Neutrophil (primary cell): ENCODE measurements around the gene BNIPL.

Experiments used
- H3K27ac ChIP-seq: fragments of 200-600 bp; sonication (generic); 2 replicates; pipeline ENCODE4 v1.5.1; 2016; ENCODE audit warnings: mild to moderate bottlenecking, moderate library complexity
- H3K27me3 ChIP-seq: fragments of 200-600 bp; sonication (generic); 2 replicates; pipeline ENCODE4 v1.6.0; 2016; ENCODE audit warnings: mild to moderate bottlenecking
- H3K36me3 ChIP-seq: fragments of 200-600 bp; sonication (generic); 2 replicates; pipeline ENCODE4 v1.5.1; 2017
- H3K4me1 ChIP-seq, 2 experiments: fragments of 200-600 bp in 1 of 2; sonication (generic) in 1 of 2; 1 replicate in 1 of 2; 2 replicates in 1 of 2; pipeline versions ENCODE4 v1.5.1 to v1.6.1; 2013 to 2016; ENCODE audit warnings: low read depth in 1 of 2, low read length in 1 of 2, mild to moderate bottlenecking in 1 of 2, moderate library complexity in 1 of 2; ENCODE audit not compliant: control insufficient read depth in 1 of 2, insufficient read depth in 1 of 2
- H3K4me3 ChIP-seq, 2 experiments: fragments of 200-600 bp in 1 of 2; sonication (generic) in 1 of 2; 1 replicate in 1 of 2; 2 replicates in 1 of 2; pipeline ENCODE4 v1.5.1; 2013 to 2016; ENCODE audit warnings: low read depth in 1 of 2, low read length in 1 of 2, mild to moderate bottlenecking in 1 of 2, moderate library complexity in 1 of 2
- H3K9me3 ChIP-seq: fragments of 200-600 bp; sonication (generic); 2 replicates; pipeline ENCODE4 v1.5.1; 2016
- CTCF ChIP-seq: fragments of 200-600 bp; sonication (generic); IDR thresholded peaks from 2 replicates; pipeline ENCODE4 v1.5.1; 2016; ENCODE audit warnings: antibody characterized with exemption

BNIPL gene

GRCh38 chr1:151056149-151056548, 19.8 kb downstream of the BNIPL start:
- Histone ChIP-seq H3K36me3 (peaks cover 59% of the 10 kb centered on the region), H3K4me1 (peaks cover 48 to 52% of the 10 kb centered on the region in 2 experiments)

DNA sequence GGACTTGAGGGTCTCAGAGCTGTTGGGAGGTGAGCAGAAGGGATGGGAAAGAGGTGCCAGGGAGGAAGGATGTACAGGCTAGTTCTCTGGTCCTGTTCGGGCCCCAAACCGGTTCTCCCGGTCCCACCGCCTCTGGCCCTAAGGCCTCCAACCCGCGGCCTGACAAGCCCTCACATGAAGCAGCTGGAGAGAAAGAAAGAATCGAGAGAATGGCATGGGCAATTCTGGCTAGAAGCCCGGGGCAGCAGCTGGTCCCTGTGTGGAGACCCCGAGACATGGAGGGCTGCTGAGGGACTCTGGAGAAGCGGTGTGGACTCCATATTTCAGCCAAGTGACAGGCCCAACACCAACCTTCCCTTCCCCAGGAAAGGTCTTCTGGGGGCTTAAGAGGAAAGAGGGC, 22.3 kb downstream of the BNIPL start:
- Histone ChIP-seq H3K27ac (peak overlapping the region; percentile 98), H3K4me1 (peaks cover 49 to 52% of the 10 kb centered on the region in 2 experiments), H3K4me3 (peak overlapping the region; percentile 95 to 99), H3K27me3 (no peaks in the 10 kb centered on the region), H3K9me3 (peaks cover 6% of the 10 kb centered on the region), H3K36me3 (peaks cover 34% of the 10 kb centered on the region)
- TF ChIP-seq CTCF = no peak

More at GRCh38 chr1:151056149-151056548, 19.8 kb downstream of the BNIPL start:
- Histone ChIP-seq H3K27ac (peak overlapping the region; percentile 98), H3K4me3 (peak overlapping the region; percentile 95 to 99), H3K9me3 (peaks cover 6% of the 10 kb centered on the region), H3K27me3 (no peaks in the 10 kb centered on the region)
- no peak for TF ChIP-seq CTCF

GRCh38 chr1:151059109-151060006, 23.0 kb downstream of the BNIPL start, which contains the start of gene CDC42SE1:
Gene CDC42SE1 (minus strand): TSS chr1:151059622. CDS start chr1:151055730, 3,892 bp downstream.
- Histone ChIP-seq H3K36me3 (peaks cover 27% of the 10 kb centered on the region), H3K4me3 (peak within 1 kb of the TSS; percentile 95 to 99), H3K9me3 (peaks cover under 1% of the 10 kb centered on the region), H3K27me3 (no peaks in the 10 kb centered on the region), H3K4me1 (peaks cover 49 to 52% of the 10 kb centered on the region in 2 experiments), H3K27ac (peak within 1 kb of the TSS; percentile 98)
- peak; percentile 98 for TF ChIP-seq CTCF

DNA sequence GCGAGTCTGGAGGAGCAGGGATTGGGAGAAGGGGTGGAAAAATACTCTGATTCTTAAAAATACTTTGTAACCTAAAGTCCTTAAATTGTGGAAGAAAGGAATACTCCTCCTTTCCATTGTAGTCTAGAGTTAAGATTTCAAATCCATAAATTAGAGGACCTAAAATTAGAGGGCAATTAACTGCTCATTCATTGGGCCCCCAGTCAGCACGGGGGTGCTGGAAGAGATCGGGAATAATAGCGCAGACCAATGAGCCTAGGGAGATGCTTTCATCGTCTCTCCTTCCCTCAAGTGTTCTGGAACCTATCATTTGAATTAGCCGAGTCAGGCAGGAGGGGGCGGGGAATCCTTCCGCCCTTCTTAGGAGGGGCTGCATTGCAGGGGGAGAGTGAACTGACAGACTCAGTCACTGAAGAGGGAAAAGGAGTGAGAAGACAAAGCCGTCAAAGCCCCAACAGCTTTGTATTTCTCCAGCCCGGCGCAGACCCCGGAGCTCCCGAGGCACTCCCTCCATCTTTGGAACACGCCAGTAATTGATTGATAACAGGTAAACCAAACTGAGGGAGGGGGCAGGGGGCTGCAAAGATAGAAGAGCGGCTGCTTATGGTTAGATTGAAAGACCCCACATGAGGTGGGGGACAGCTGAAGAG, 23.7 kb downstream of the BNIPL start, which contains the start of gene MLLT11:
MLLT11 (plus strand) TSS at position 391 of the 650 bp plus-strand sequence. CDS start 6,828 bp downstream, outside the sequence.
- H3K9me3 ChIP-seq = no peaks in the 10 kb centered on the region
- peaks cover 20% of the 10 kb centered on the region for H3K36me3 ChIP-seq
- H3K27ac ChIP-seq = peak within 1 kb of the TSS; percentile 98
- H3K27me3 ChIP-seq = no peaks in the 10 kb centered on the region
- no peak for TF ChIP-seq CTCF
- peaks cover 44 to 45% of the 10 kb centered on the region in 2 experiments for H3K4me1 ChIP-seq
- H3K4me3 ChIP-seq = peak within 1 kb of the TSS; percentile 95 to 99

GRCh38 chr1:151060657-151061421, 24.5 kb downstream of the BNIPL start:
- Histone ChIP-seq H3K27ac (peak overlapping the region; percentile 98), H3K36me3 (peaks cover 13% of the 10 kb centered on the region), H3K9me3 (no peaks in the 10 kb centered on the region), H3K4me3 (no peak overlapping the region), H3K27me3 (no peaks in the 10 kb centered on the region), H3K4me1 (peaks cover 37 to 38% of the 10 kb centered on the region in 2 experiments)
- TF ChIP-seq CTCF = no peak
